Common myeloid progenitor, CD34-positive (primary cell): ENCODE results near the gene AIP. TPM values are rescaled to one million over a fixed set of nuclear protein-coding genes. Genes with fewer than 3 reads are reported as not detected.

ENCODE experiments used
- CTCF ChIA-PET: fragments of 350-600 bp; sonication (Branson Sonifier 250); formaldehyde crosslinking; loops from one replicate; lab custom pipeline; 2021; ENCODE audit warnings: antibody characterized with exemption; lab: Charles Lee
- POLR2A ChIA-PET: fragments of 350-600 bp; sonication (Branson Sonifier 250); formaldehyde crosslinking; loops from one replicate; lab custom pipeline; 2021; ENCODE audit warnings: antibody characterized with exemption; lab: Charles Lee
- DNase-seq, 3 donors: peaks; one replicate each; pipeline versions ENCODE4 v3.0.0 to v3.0.0-alpha.2; 2013
- H3K27ac ChIP-seq, 2 experiments: 1 replicate in 1 of 2; 2 replicates in 1 of 2; pipeline ENCODE4 v1.7.0; 2013; ENCODE audit warnings: inconsistent platforms in 2 of 2, low read length in 2 of 2, mild to moderate bottlenecking in 2 of 2, low read depth in 1 of 2, moderate library complexity in 1 of 2; ENCODE audit not compliant: severe bottlenecking in 2 of 2, insufficient read depth in 1 of 2, poor library complexity in 1 of 2
- H3K27me3 ChIP-seq, 5 experiments: replicated peaks in 2 of 5; 1 replicate in 3 of 5; 2 replicates in 2 of 5; pipeline versions ENCODE4 v1.6.1 to v1.7.0; 2013; ENCODE audit warnings: low read length in 4 of 5, mild to moderate bottlenecking in 2 of 5, moderate library complexity in 2 of 5, inconsistent platforms in 1 of 5; ENCODE audit not compliant: insufficient read depth in 5 of 5, control insufficient read depth in 4 of 5
- H3K36me3 ChIP-seq, 4 experiments: 1 replicate in 2 of 4; 2 replicates in 2 of 4; pipeline versions ENCODE4 v1.6.1 to v1.7.0; 2013; ENCODE audit warnings: low read length in 3 of 4, control low read depth in 1 of 4, mild to moderate bottlenecking in 1 of 4; ENCODE audit not compliant: control insufficient read depth in 4 of 4, insufficient read depth in 4 of 4
- H3K4me1 ChIP-seq, 4 experiments: 1 replicate in 3 of 4; 2 replicates in 1 of 4; pipeline versions ENCODE4 v1.6.1 to v1.7.1; 2013; ENCODE audit warnings: low read length in 3 of 4, mild to moderate bottlenecking in 3 of 4, control low read depth in 1 of 4, inconsistent platforms in 1 of 4, moderate library complexity in 1 of 4; ENCODE audit not compliant: control insufficient read depth in 4 of 4, insufficient read depth in 4 of 4; ENCODE audit errors: control extremely low read depth in 1 of 4
- H3K4me3 ChIP-seq, 7 experiments: 1 replicate in 4 of 7; 2 replicates in 3 of 7; pipeline versions ENCODE4 v1.5.1 to v1.7.0; 2013; ENCODE audit warnings: mild to moderate bottlenecking in 7 of 7, low read length in 6 of 7, moderate library complexity in 6 of 7, inconsistent platforms in 2 of 7, low read depth in 2 of 7, control low read depth in 1 of 7; ENCODE audit not compliant: insufficient read depth in 4 of 7, control insufficient read depth in 1 of 7; ENCODE audit errors: extremely low read depth in 1 of 7
- H3K9me3 ChIP-seq, 5 experiments: 1 replicate in 4 of 5; 2 replicates in 1 of 5; pipeline versions ENCODE4 v1.6.1 to v1.7.1; 2013; ENCODE audit warnings: low read length in 4 of 5, mild to moderate bottlenecking in 2 of 5, inconsistent platforms in 1 of 5, low read depth in 1 of 5, moderate library complexity in 1 of 5; ENCODE audit not compliant: control insufficient read depth in 4 of 5, insufficient read depth in 2 of 5; ENCODE audit errors: control extremely low read depth in 1 of 5
- WGBS: methylation state at CpG from one replicate; pipeline ENCODE4 v1.1.5; 2013; ENCODE audit not compliant: insufficient coverage; 5-methylcytosine and 5-hydroxymethylcytosine counted together
- polyA plus RNA-seq: library from polyadenylated mRNA; unstranded; fragments of 120-200 nt; gene quantifications from one replicate; pipeline ENCODE4 v1.2.1, GENCODE V29; 2013

AIP gene
- 56.9 TPM for polyA plus RNA-seq

DNA sequence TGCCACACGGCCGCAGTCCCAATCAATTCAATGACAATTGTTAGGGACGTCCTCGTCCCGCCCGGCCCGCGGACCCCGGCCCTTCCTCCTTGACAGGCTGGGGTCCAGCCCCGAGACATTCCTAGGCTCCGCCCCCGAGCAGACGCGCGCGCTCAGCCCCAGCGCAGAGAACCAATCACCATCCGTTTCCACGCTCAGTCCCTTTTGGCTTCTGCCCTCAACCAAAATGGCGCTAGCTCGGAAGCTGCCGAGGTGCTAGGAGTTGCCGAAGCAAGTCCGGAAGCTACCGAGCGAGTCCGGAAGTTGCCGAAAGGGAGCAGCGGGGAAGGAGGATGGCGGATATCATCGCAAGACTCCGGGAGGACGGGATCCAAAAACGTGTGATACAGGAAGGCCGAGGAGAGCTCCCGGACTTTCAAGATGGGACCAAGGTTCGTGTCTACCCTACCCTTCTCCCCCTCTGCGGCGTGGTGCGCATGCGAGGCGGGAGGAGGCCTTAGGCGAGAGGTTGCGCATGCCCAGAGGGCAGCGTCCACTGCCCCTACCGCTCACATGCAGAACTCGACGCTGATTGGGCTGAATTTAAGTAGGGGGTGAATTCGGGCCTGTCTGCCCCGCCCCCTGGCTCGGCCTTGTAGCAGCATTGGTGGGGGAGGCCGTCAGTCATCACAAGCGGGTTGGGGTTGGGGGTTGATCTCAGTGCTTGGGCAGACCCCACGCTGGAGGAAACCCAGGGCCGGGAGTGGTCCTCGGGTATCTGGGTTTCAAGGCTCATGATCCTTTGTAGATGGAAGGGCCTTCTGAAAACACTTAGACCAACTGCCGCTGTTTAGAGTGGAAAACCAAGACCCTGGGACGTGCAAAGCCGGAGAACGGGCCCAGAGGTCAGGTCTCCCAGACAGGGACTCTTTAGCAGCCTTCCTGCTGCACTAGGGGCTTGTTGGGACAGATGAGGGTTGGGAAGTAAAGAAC lies at the start of gene AIP:
TSS of gene AIP (plus strand) at position 200 of the 972 bp plus-strand sequence. CDS start at position 333, 133 bp downstream.
- ChIA-PET CTCF (interaction anchor here (0.6 kb wide), 1 partner anchor 44 kb away, joined by 3 read pairs; no protein-coding TSS in a partner anchor), POLR2A (interaction anchor here (0.6 to 0.7 kb wide), 3 partner anchors 11 to 270 kb away, joined by 3 read pairs; no protein-coding TSS in a partner anchor)
- H3K4me1 ChIP-seq: peaks cover 10 to 39% (median 35%) of the 10 kb centered on the region in 4 experiments
- H3K27ac ChIP-seq: peak within 1 kb of the TSS; percentile 40 to 81
- no peaks in the 10 kb centered on the region for H3K9me3 ChIP-seq
- no peaks in the 10 kb centered on the region for H3K27me3 ChIP-seq
- DNase-seq: peak; percentile 98 to 99 (median 99)
- H3K36me3 ChIP-seq: peaks cover 0 to 15% (median 10%) of the 10 kb centered on the region in 4 experiments
- WGBS: 14% methylated on average over 47 of the region's 60 CpGs
- H3K4me3 ChIP-seq: peak within 1 kb of the TSS; percentile 41 to 86 (median 75)

DNA sequence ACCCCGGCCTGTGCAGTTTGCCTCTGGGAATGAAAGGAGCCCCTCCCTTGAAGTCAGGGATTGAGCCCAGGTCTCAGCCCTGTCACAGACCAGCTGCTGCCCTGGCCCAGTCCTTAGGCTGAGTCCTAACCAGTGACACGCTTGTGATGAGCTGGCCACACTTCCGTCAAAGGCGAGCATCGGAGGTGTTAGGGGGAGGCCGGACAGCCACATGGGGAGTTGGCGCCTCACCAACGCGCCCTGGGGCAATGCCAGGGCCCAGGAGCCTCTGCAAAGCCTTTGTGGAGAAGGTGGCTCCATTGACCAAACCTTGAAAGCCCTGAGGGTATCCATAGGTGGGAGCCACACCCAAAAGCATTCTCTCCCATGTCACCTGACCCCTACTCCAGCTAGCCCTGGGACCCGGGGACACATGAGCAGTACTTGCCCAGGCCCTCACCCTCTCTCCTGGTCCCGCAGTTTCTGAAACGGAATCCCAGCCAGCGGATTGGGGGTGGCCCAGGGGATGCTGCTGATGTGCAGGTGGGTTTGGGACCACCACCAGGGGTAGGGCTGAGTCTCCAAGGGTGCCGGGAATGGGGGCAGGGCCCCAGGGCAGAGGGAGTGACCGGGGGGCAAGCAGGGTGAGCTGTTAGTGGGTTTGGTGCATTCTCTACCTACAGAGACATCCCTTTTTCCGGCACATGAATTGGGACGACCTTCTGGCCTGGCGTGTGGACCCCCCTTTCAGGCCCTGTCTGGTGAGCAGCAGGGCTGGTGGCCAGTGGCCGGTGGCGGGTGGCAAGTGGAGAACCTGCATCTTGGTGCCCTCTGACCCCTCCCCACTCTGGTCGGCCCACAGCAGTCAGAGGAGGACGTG lies 49.1 kb upstream of the AIP start:
- CTCF ChIA-PET: interaction anchor here (1.0 kb wide), 1 partner anchor 25 kb away, joined by 3 read pairs; no protein-coding TSS in a partner anchor
- H3K9me3 ChIP-seq: no peaks in the 10 kb centered on the region
- H3K27me3 ChIP-seq: no peaks in the 10 kb centered on the region
- H3K4me3 ChIP-seq: no peak overlapping the region
- DNase-seq: no peak
- H3K4me1 ChIP-seq: peaks cover 3 to 65% (median 61%) of the 10 kb centered on the region in 4 experiments
- peak overlapping the region in 1 of 2 experiments; percentile 70 for H3K27ac ChIP-seq
- H3K36me3 ChIP-seq: peaks cover 2 to 65% (median 35%) of the 10 kb centered on the region in 4 experiments
- WGBS: 89% methylated on average over 14 of the region's 22 CpGs
- POLR2A ChIA-PET: interaction anchor here (0.5 kb wide), 1 partner anchor 28 kb away, joined by 3 read pairs; no protein-coding TSS in a partner anchor

DNA sequence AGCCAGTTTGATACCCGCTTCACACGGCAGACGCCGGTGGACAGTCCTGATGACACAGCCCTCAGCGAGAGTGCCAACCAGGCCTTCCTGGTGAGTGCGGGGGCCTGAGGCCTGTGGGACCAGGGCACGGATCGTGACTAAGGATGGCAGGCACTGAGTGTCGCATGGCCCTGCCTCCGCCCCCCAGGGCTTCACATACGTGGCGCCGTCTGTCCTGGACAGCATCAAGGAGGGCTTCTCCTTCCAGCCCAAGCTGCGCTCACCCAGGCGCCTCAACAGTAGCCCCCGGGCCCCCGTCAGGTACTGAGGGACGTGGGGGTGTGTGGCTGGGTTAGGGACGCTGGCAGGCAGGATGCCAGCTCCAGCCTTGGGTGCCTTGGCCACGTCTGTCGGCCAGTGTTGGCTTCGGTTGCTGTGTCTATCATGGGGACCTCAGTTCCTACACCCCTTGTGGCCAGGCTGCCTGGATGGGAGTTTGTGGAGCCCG lies 48.4 kb upstream of the AIP start:
- POLR2A ChIA-PET: interaction anchor here (1.0 kb wide), 1 partner anchor 34 kb away, joined by 3 read pairs; no protein-coding TSS in a partner anchor
- Histone ChIP-seq H3K4me3 (peak overlapping the region in 1 of 7 experiments; percentile 20), H3K27me3 (no peaks in the 10 kb centered on the region), H3K4me1 (peaks cover 1 to 65% (median 61%) of the 10 kb centered on the region in 4 experiments), H3K9me3 (no peaks in the 10 kb centered on the region), H3K36me3 (peaks cover 2 to 63% (median 35%) of the 10 kb centered on the region in 4 experiments), H3K27ac (peak overlapping the region in 1 of 2 experiments; percentile 70)
- CTCF ChIA-PET: no interaction called here
- DNase-seq: no peak
- 91% methylated on average over 19 of the region's 23 CpGs for WGBS

DNA sequence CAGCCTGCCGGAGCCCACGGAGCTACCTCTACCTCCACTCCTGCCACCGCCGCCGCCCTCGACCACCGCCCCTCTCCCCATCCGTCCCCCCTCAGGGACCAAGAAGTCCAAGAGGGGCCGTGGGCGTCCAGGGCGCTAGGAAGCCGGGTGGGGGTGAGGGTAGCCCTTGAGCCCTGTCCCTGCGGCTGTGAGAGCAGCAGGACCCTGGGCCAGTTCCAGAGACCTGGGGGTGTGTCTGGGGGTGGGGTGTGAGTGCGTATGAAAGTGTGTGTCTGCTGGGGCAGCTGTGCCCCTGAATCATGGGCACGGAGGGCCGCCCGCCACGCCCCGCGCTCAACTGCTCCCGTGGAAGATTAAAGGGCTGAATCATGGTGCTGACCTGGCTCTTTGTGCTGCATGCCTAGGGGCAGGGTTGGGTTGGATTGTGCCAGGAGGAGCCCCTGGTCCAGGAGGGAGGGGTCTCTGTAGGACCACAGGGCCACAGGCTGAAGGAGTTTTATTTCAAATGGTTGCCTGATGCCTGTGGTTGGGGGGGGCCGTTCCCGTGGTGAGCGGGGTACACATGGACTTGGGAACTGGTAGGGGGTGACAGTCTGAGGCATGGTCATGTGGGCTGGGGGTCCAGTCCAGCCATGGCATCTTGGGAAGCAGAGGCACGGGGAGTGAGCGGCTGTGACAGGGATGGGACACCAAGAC lies 47.6 kb upstream of the AIP start:
- CTCF ChIA-PET: no interaction called here
- DNase-seq: no peak
- Histone ChIP-seq H3K4me1 (peaks cover 1 to 71% (median 66%) of the 10 kb centered on the region in 4 experiments), H3K36me3 (peaks cover 2 to 67% (median 35%) of the 10 kb centered on the region in 4 experiments), H3K27ac (peak overlapping the region; percentile 25 to 70), H3K9me3 (no peaks in the 10 kb centered on the region), H3K4me3 (peak overlapping the region in 3 of 7 experiments; percentile 6 to 89 (median 20)), H3K27me3 (no peaks in the 10 kb centered on the region)
- 82% methylated on average over 17 of the region's 26 CpGs for WGBS
- POLR2A ChIA-PET: interaction anchor here (1.0 to 1.4 kb wide), 2 partner anchors 31 to 33 kb away, joined by 3 read pairs; partner anchors contain the start of gene TBC1D10C

DNA sequence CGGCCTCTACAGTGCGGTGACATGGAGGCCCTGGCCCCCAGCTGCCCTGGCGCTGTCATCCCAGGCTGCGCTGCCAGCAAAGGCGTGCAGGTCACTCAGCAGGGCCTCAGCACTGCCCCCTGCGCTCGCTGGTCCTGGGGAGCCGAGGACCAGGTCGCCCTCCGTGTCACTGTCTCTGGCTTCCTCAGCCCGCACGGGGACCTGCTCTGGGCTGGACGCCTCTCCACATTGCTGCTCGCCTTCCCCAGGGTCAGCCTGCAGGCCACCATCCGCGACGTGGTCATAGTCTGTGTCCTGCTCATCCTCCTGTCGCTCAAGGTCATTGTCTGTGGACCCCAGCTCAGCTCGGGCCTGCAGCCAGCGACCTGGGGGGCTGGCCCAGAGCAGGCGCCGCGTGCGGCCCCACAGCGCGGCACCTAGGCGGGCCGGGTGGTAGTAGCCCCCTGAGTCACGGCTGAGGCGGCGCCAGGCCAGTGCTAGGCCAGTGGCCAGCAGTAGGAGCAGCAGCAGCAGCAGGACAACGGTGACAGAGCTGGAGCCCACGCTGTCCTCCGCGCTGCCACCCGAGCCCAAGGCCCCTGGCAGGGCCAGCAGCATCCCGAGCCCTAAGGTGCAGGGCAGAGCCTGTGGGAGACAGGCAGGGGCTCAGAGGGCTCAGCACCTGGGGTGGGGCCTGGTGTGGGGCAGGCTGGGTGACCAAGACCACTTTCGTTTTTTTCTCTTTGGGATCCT lies 46.9 kb upstream of the AIP start:
- ChIA-PET POLR2A (interaction anchor here (0.6 to 2.2 kb wide), 6 partner anchors 8 to 85 kb away, joined by 3 to 10 read pairs (median 4); partner anchors contain the start of genes PPP1CA, RPS6KB2 and TBC1D10C), CTCF (interaction anchor here (1.3 to 2.7 kb wide), 4 partner anchors 33 to 71 kb away, joined by 3 to 19 read pairs (median 10); partner anchors contain the start of genes PPP1CA, TBC1D10C and TMEM134)
- peak overlapping the region; percentile 25 to 70 for H3K27ac ChIP-seq
- peaks cover 1 to 78% (median 72%) of the 10 kb centered on the region in 4 experiments for H3K4me1 ChIP-seq
- no peak for DNase-seq
- peak overlapping the region in 6 of 7 experiments; percentile 28 to 89 (median 78) for H3K4me3 ChIP-seq
- H3K36me3 ChIP-seq: peaks cover 2 to 71% (median 33%) of the 10 kb centered on the region in 4 experiments
- no peaks in the 10 kb centered on the region for H3K9me3 ChIP-seq
- 91% methylated on average over 38 of the region's 38 CpGs for WGBS
- H3K27me3 ChIP-seq: no peaks in the 10 kb centered on the region
